K562 (cell line): Measurements from ENCODE around the gene WFIKKN1. TPM values are rescaled to one million over a fixed set of nuclear protein-coding genes. Genes with fewer than 3 reads are reported as not detected.
A peak's percentile ranks its signal among the peaks of the same experiment; 100 is the strongest.

Experiments
- ATAC-seq: fragments of 200-7000 bp; cut with Tn5 transposase; 3 replicates; pipeline ENCODE4 v1.9.1; 2020; ENCODE audit warnings: moderate library complexity
- BruUV-seq: library from RNA; stranded (reverse); fragments of 400-500 nt; replicated peaks from 2 replicates; lab custom pipeline; 2021; lab: Mats Ljungman, UMichigan
- CTCF ChIA-PET: fragments of 300-600 bp; formaldehyde crosslinking; extraction: SDS; loops from one replicate; lab custom pipeline; 2021; ENCODE audit warnings: low intra/inter-chr PET ratio; lab: Yijun Ruan, JAX
- POLR2A ChIA-PET: fragments of 300-600, 350-650 bp; sonication (Branson Sonifier 250); formaldehyde crosslinking; extraction: SDS; loops from one replicate; lab custom pipeline; 2021; ENCODE audit warnings: antibody characterized with exemption, inconsistent platforms; lab: Yijun Ruan, JAX
- DNase-seq, 4 experiments: peaks; one replicate each; pipeline versions ENCODE4 v3.0.0 to v3.0.0-alpha.2; 2011 to 2018; ENCODE audit warnings: low spot score in 3 of 4, mixed read lengths in 3 of 4; ENCODE audit errors: extremely low read depth in 1 of 4
- FAIRE-seq: peaks from 2 replicates; lab custom pipeline; 2011; peaks lifted over from hg19 to GRCh38; lab: Jason Lieb, UNC
- H2AFZ ChIP-seq: 2 replicates; pipeline ENCODE4 v1.6.0; 2011; ENCODE audit warnings: low read depth, low read length, control low read depth, inconsistent platforms
- H3K27ac ChIP-seq: fragments of 200-600 bp; 3 replicates; pipeline ENCODE4 v1.8.0; 2011; ENCODE audit warnings: low read depth, mild to moderate bottlenecking, control low read depth, inconsistent platforms, low read length, moderate library complexity, mixed read lengths; ENCODE audit errors: extremely low read depth
- H3K27me3 ChIP-seq, 2 experiments: fragments of 300-600 bp in 1 of 2; 2 replicates in 1 of 2; 3 replicates in 1 of 2; pipeline versions ENCODE4 v1.6.0 to v1.8.0; 2011; ENCODE audit warnings: inconsistent platforms in 2 of 2, low read length in 2 of 2, mild to moderate bottlenecking in 1 of 2, mixed read lengths in 1 of 2, moderate library complexity in 1 of 2; ENCODE audit not compliant: control insufficient read depth in 2 of 2, insufficient read depth in 2 of 2
- H3K36me3 ChIP-seq: fragments of 300-600 bp; 3 replicates; pipeline ENCODE4 v1.8.0; 2011; ENCODE audit warnings: mild to moderate bottlenecking, low read length, inconsistent platforms; ENCODE audit not compliant: control insufficient read depth, insufficient read depth
- H3K4me1 ChIP-seq, 2 experiments: fragments of 200-600 bp in 1 of 2; replicated peaks in 1 of 2; 2 replicates in 1 of 2; 3 replicates in 1 of 2; pipeline versions ENCODE4 v1.5.1 to v1.8.0; 2011; ENCODE audit warnings: inconsistent platforms in 2 of 2, low read length in 2 of 2, mild to moderate bottlenecking in 1 of 2, mixed read lengths in 1 of 2, moderate library complexity in 1 of 2; ENCODE audit not compliant: control insufficient read depth in 2 of 2, insufficient read depth in 2 of 2
- H3K4me2 ChIP-seq: 2 replicates; pipeline ENCODE4 v1.6.1; 2011; ENCODE audit warnings: low read length, control low read depth, inconsistent platforms, mixed read lengths; ENCODE audit not compliant: insufficient read depth
- H3K4me3 ChIP-seq: fragments of 200-600 bp; sonication (generic), shearing (Covaris generic); 2 replicates; pipeline ENCODE4 v1.5.1; 2016; ENCODE audit warnings: control low read depth, inconsistent platforms
- H3K79me2 ChIP-seq: fragments of 200-600 bp; 3 replicates; pipeline ENCODE4 v1.8.0; 2011; ENCODE audit warnings: low read length, inconsistent platforms; ENCODE audit not compliant: control insufficient read depth, insufficient read depth
- H3K9ac ChIP-seq, 2 experiments: 2 replicates each; pipeline versions ENCODE4 v1.6.0 to v1.6.1; 2011; ENCODE audit warnings: low read depth in 2 of 2, low read length in 2 of 2, control low read depth in 1 of 2, inconsistent platforms in 1 of 2, mild to moderate bottlenecking in 1 of 2, mixed read lengths in 1 of 2; ENCODE audit not compliant: insufficient read depth in 1 of 2
- H3K9me1 ChIP-seq: one replicate; pipeline ENCODE4 v1.6.0; 2011; ENCODE audit warnings: inconsistent platforms, mild to moderate bottlenecking, low read length, moderate library complexity; ENCODE audit not compliant: control insufficient read depth, insufficient read depth
- H3K9me3 ChIP-seq: replicated peaks from 2 replicates; pipeline ENCODE4 v1.5.1; 2011; ENCODE audit warnings: low read depth, low read length, inconsistent platforms; ENCODE audit not compliant: control insufficient read depth, insufficient read depth
- H4K20me1 ChIP-seq: replicated peaks from 2 replicates; pipeline ENCODE4 v1.6.1; 2011; ENCODE audit warnings: low read length, inconsistent platforms, mixed read lengths; ENCODE audit not compliant: control insufficient read depth, insufficient read depth
- ESRRA ChIP-seq: fragments of 450-650 bp; IDR thresholded peaks from 2 replicates; pipeline ENCODE4 v1.6.1; 2014; ENCODE audit warnings: low read depth, mild to moderate bottlenecking, moderate library complexity, borderline replicate concordance
- HDGF ChIP-seq: fragments of 450-650 bp; IDR thresholded peaks from 2 replicates; pipeline ENCODE4 v1.6.1; 2016
- HLTF ChIP-seq: fragments of 450-650 bp; IDR thresholded peaks from 2 replicates; pipeline ENCODE4 v1.6.1; 2016
- HNRNPL ChIP-seq: fragments of 200-400 bp; formaldehyde crosslinking; IDR thresholded peaks from 2 replicates; pipeline ENCODE4 v1.6.1; 2017; ENCODE audit warnings: low read depth, mild to moderate bottlenecking, low read length
- PHF8 ChIP-seq: fragments of 200-600 bp; sonication (generic); IDR thresholded peaks from 2 replicates; pipeline ENCODE4 v1.6.1; 2012; ENCODE audit warnings: mixed run types, mild to moderate bottlenecking, inconsistent platforms, low read length, moderate library complexity, borderline replicate concordance
- POLR2A ChIP-seq: fragments of 450-650 bp; conservative IDR thresholded peaks from 2 replicates; pipeline ENCODE4 v1.6.1; 2016
- POLR2G ChIP-seq: fragments of 200-400 bp; formaldehyde crosslinking; IDR thresholded peaks from 2 replicates; pipeline ENCODE4 v1.6.1; 2017; ENCODE audit warnings: low read depth, mild to moderate bottlenecking, antibody characterized with exemption, low read length, moderate library complexity
- POU5F1 ChIP-seq: fragments of 150-350 bp; IDR thresholded peaks from 2 replicates; pipeline ENCODE4 v1.6.1; 2014; ENCODE audit warnings: borderline replicate concordance, low read length, low read depth, mild to moderate bottlenecking; ENCODE audit not compliant: partially characterized antibody
- RFX5 ChIP-seq: IDR thresholded peaks from 2 replicates; pipeline ENCODE4 v1.6.1; 2011; ENCODE audit warnings: low read depth, mild to moderate bottlenecking, improper control_type of control experiment, low read length
- SETDB1 ChIP-seq: IDR thresholded peaks from one replicate; pipeline ENCODE4 v1.6.1; 2012; ENCODE audit warnings: low read length, control low read depth, inconsistent platforms
- ZNF282 ChIP-seq: sonication (generic); formaldehyde crosslinking; IDR thresholded peaks from 2 replicates; pipeline ENCODE4 v1.8.1; 2023; ENCODE audit warnings: missing genetic modification reagents
- ZNF583 ChIP-seq: fragments of 250-450 bp; sonication (Bioruptor Pico); IDR thresholded peaks from 2 replicates; pipeline ENCODE4 v1.4.0; 2020
- ZNF668 ChIP-seq: fragments of 250-450 bp; sonication (Bioruptor Pico); IDR thresholded peaks from 2 replicates; pipeline ENCODE4 v1.8.0; 2022; ENCODE audit warnings: mild to moderate bottlenecking, inconsistent platforms
- ZNF717 ChIP-seq: fragments of 250-450 bp; sonication (Bioruptor Pico); IDR thresholded peaks from 2 replicates; pipeline ENCODE4 v1.5.0; 2021
- WGBS: fragments of 100-300 bp; shearing (Covaris generic); methylation state at CpG from one replicate; pipeline ENCODE4 v1.1.6; 2016; ENCODE audit warnings: low coverage, mixed read lengths; ENCODE audit not compliant: insufficient coverage; ENCODE audit errors: missing lambda C conversion rate; 5-methylcytosine and 5-hydroxymethylcytosine counted together
- in situ Hi-C: fragments of 300-500 bp; cut with MboI; formaldehyde crosslinking; loops from 4 replicates; pipeline ENCODE4 v1.15.0; 2018; ENCODE audit warnings: inconsistent platforms, mixed read lengths
- intact Hi-C: fragments of 100-400 bp; cut with micrococcal nuclease; formaldehyde crosslinking; loops from 2 replicates; pipeline ENCODE4 v1.14.2; 2022
- polyA plus RNA-seq, 8 experiments: library from polyadenylated mRNA; depleted of rRNA in 4 of 8; stranded (reverse) in 5 of 8; unstranded in 3 of 8; fragments of >200 nt; fragmentation: Nextera tagmentation in 2 of 8; fragmentation: Illumina TruSeq in 1 of 8; extraction: Ambion mirVana in 2 of 8; extraction: Trizol in 1 of 8; gene quantifications; 2 replicates each; pipeline versions ENCODE4 v1.2.1 to v1.2.3, GENCODE V29; 2011 to 2014; ENCODE audit warnings: inconsistent platforms in 1 of 8, missing spikeins in 1 of 8
- total RNA-seq, 7 experiments: library from RNA; depleted of rRNA in 6 of 7; stranded (reverse); fragments of >200 nt in 6 of 7; fragmentation: Illumina TruSeq in 2 of 7; extraction: Trizol in 2 of 7; gene quantifications; 2 replicates each; pipeline versions ENCODE4 v1.2.1 to v1.2.3, GENCODE V29; 2011 to 2021; ENCODE audit warnings: low replicate concordance in 1 of 7
- TF ChIP-seq, protein P1 (sequence below): sonication (generic); formaldehyde crosslinking; IDR thresholded peaks from 2 replicates; pipeline ENCODE4 v1.8.1; 2023; ENCODE audit warnings: mild to moderate bottlenecking, missing genetic modification reagents
- TF ChIP-seq, protein P2 (sequence below), 2 experiments: fragments of 450-650 bp; conservative IDR thresholded peaks; 2 replicates each; pipeline ENCODE4 v1.6.1; 2017; ENCODE audit warnings: mild to moderate bottlenecking in 2 of 2, moderate library complexity in 2 of 2
- TF ChIP-seq, protein P3 (sequence below): sonication (generic); formaldehyde crosslinking; IDR thresholded peaks from 2 replicates; pipeline ENCODE4 v1.9.0; 2022; ENCODE audit warnings: mild to moderate bottlenecking, missing genetic modification reagents
- TF ChIP-seq, protein P4 (sequence below): fragments of 200-800 bp; sonication (Bioruptor generic); IDR thresholded peaks from 2 replicates; pipeline ENCODE4 v1.6.1; 2017; ENCODE audit warnings: missing genetic modification characterization, missing compliant biosample characterization

WFIKKN1 gene
- total and polyA plus RNA-seq, 9 of the 15 experiments (the other 6 are each of a cell fraction or from before 2014, with no cell fraction given), result 0.14 to 1.1 (median 0.50) TPM; not detected in 4

- ATAC-seq (peak; percentile 36), FAIRE-seq (no peak), DNase-seq (no peak)
- WGBS, result 47% methylated on average over 31 of the region's 35 CpGs
- H2AFZ ChIP-seq, result peak overlapping the region; percentile 95
- H3K79me2 ChIP-seq, result no peaks in the 10 kb centered on the region; the same call in 2 of the 3 replicates
- H3K36me3 ChIP-seq, result no peaks in the 10 kb centered on the region
- no peaks in the 10 kb centered on the region for H3K9me1 ChIP-seq
- no peaks in the 10 kb centered on the region for H3K27me3 ChIP-seq
- ChIA-PET CTCF (interaction anchor here (0.6 to 1.9 kb wide), 2 partner anchors 82 to 504 kb away, joined by 3 to 8 read pairs; no protein-coding TSS in a partner anchor), POLR2A (interaction anchor here (0.6 kb wide), 1 partner anchor 10 kb away, joined by 3 read pairs; no protein-coding TSS in a partner anchor)
- in situ Hi-C loops, result no loop called here
- H3K9ac ChIP-seq, result peak overlapping the region; percentile 70 to 95; a peak in 3 of 4 replicates
- BruUV-seq, result no TSS peak
- no peaks in the 10 kb centered on the region for H4K20me1 ChIP-seq
- no peaks in the 10 kb centered on the region for H3K9me3 ChIP-seq
- intact Hi-C loops, result loop anchor here (2.0 to 10.0 kb wide), 2 partner anchors 73 to 267 kb away; partner anchors contain the start of gene NME4
- H3K27ac ChIP-seq, result peak overlapping the region; percentile 66; the same call in 2 of the 3 replicates
- peak overlapping the region; percentile 78 for H3K4me2 ChIP-seq
- H3K4me1 ChIP-seq, result peaks cover 2 to 92% of the 10 kb centered on the region in 2 experiments; a peak in 4 of 5 replicates
- peak overlapping the region; percentile 20; the same call in 1 of the 2 replicates for H3K4me3 ChIP-seq
- no peak for TF ChIP-seq ZNF668 (CRISPR knock-in tag)
- TF ChIP-seq, protein P1, sequence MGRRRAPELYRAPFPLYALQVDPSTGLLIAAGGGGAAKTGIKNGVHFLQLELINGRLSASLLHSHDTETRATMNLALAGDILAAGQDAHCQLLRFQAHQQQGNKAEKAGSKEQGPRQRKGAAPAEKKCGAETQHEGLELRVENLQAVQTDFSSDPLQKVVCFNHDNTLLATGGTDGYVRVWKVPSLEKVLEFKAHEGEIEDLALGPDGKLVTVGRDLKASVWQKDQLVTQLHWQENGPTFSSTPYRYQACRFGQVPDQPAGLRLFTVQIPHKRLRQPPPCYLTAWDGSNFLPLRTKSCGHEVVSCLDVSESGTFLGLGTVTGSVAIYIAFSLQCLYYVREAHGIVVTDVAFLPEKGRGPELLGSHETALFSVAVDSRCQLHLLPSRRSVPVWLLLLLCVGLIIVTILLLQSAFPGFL, result no peak
- peak; percentile 61; the same call in 1 of the 2 replicates for TF ChIP-seq POLR2A
- TF ChIP-seq HNRNPL, result peak; percentile 50; the same call in 1 of the 2 replicates
- TF ChIP-seq PHF8, result peak; percentile 54; the same call in 1 of the 2 replicates
- TF ChIP-seq, protein P2, sequence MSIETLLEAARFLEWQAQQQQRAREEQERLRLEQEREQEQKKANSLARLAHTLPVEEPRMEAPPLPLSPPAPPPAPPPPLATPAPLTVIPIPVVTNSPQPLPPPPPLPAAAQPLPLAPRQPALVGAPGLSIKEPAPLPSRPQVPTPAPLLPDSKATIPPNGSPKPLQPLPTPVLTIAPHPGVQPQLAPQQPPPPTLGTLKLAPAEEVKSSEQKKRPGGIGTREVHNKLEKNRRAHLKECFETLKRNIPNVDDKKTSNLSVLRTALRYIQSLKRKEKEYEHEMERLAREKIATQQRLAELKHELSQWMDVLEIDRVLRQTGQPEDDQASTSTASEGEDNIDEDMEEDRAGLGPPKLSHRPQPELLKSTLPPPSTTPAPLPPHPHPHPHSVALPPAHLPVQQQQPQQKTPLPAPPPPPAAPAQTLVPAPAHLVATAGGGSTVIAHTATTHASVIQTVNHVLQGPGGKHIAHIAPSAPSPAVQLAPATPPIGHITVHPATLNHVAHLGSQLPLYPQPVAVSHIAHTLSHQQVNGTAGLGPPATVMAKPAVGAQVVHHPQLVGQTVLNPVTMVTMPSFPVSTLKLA (conservative IDR thresholded peaks at IDR 0.05), result peak in 1 of 2 experiments; percentile 12; a peak in 1 of 4 replicates
- no peak for TF ChIP-seq ESRRA
- TF ChIP-seq, protein P3, sequence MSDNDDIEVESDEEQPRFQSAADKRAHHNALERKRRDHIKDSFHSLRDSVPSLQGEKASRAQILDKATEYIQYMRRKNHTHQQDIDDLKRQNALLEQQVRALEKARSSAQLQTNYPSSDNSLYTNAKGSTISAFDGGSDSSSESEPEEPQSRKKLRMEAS (CRISPR knock-in tag), result peak; percentile 50; the same call in 1 of the 2 replicates
- peak; percentile 72; the same call in 1 of the 2 replicates for TF ChIP-seq HDGF
- TF ChIP-seq, protein P4, sequence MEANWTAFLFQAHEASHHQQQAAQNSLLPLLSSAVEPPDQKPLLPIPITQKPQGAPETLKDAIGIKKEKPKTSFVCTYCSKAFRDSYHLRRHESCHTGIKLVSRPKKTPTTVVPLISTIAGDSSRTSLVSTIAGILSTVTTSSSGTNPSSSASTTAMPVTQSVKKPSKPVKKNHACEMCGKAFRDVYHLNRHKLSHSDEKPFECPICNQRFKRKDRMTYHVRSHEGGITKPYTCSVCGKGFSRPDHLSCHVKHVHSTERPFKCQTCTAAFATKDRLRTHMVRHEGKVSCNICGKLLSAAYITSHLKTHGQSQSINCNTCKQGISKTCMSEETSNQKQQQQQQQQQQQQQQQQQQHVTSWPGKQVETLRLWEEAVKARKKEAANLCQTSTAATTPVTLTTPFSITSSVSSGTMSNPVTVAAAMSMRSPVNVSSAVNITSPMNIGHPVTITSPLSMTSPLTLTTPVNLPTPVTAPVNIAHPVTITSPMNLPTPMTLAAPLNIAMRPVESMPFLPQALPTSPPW, result peak; percentile 65; the same call in 1 of the 2 replicates
- 0 out of 2 replicates have a peak, but pooled peaks have one; percentile 31 for TF ChIP-seq ZNF583 (CRISPR knock-in tag)
- TF ChIP-seq RFX5, result no peak
- 0 out of 2 replicates have a peak, but pooled peaks have one; percentile 25 for TF ChIP-seq HLTF
- no peak for TF ChIP-seq POU5F1
- TF ChIP-seq ZNF282 (CRISPR knock-in tag), result 0 out of 2 replicates have a peak, but pooled peaks have one; percentile 51
- no peak for TF ChIP-seq SETDB1
- TF ChIP-seq POLR2G, result peak; percentile 4; the same call in 1 of the 2 replicates
- no peak for TF ChIP-seq ZNF717
Observed at GRCh38 chr16:661184-661821, 30.5 kb downstream of the WFIKKN1 start.
